CD14-positive monocyte (primary cell): ENCODE results near the gene TSSK2. TPM values are rescaled to one million over a fixed set of nuclear protein-coding genes. Genes with fewer than 3 reads are reported as not detected.

ENCODE experiments used
- DNase-seq, 3 donors: peaks; one replicate each; pipeline ENCODE4 v3.0.0-alpha.2; 2011 to 2022
- H2AFZ ChIP-seq: 2 replicates; pipeline ENCODE4 v1.6.0; 2012; ENCODE audit warnings: mild to moderate bottlenecking, low read depth, low read length, inconsistent platforms; ENCODE audit not compliant: insufficient read depth, poor library complexity, severe bottlenecking
- H3K27ac ChIP-seq, 2 donors: 1 replicate in 1 of 2; 2 replicates in 1 of 2; pipeline ENCODE4 v1.5.1; 2012 to 2013; ENCODE audit warnings: low read length in 2 of 2, control low read depth in 1 of 2, inconsistent platforms in 1 of 2, low read depth in 1 of 2, mild to moderate bottlenecking in 1 of 2
- H3K27me3 ChIP-seq, 2 donors: one replicate each; pipeline versions ENCODE4 v1.6.0 to v1.6.1; 2011 to 2013; ENCODE audit warnings: low read length in 2 of 2; ENCODE audit not compliant: control insufficient read depth in 2 of 2, insufficient read depth in 2 of 2
- H3K36me3 ChIP-seq, 2 donors: replicated peaks in 1 of 2; 1 replicate in 1 of 2; 2 replicates in 1 of 2; pipeline versions ENCODE4 v1.5.1 to v1.6.1; 2012 to 2013; ENCODE audit warnings: low read length in 2 of 2, control low read depth in 1 of 2, inconsistent platforms in 1 of 2, mild to moderate bottlenecking in 1 of 2; ENCODE audit not compliant: insufficient read depth in 2 of 2, control insufficient read depth in 1 of 2
- H3K4me1 ChIP-seq, 2 donors: 1 replicate in 1 of 2; 2 replicates in 1 of 2; pipeline versions ENCODE4 v1.5.1 to v1.6.1; 2012 to 2013; ENCODE audit warnings: low read length in 2 of 2, control low read depth in 1 of 2, inconsistent platforms in 1 of 2, mild to moderate bottlenecking in 1 of 2, moderate library complexity in 1 of 2; ENCODE audit not compliant: insufficient read depth in 2 of 2, control insufficient read depth in 1 of 2
- H3K4me2 ChIP-seq: replicated peaks from 2 replicates; pipeline ENCODE3; 2012; ENCODE audit warnings: low read length, moderate library complexity, mild to moderate bottlenecking; ENCODE audit not compliant: poor library complexity, severe bottlenecking; ENCODE audit errors: extremely low read depth
- H3K4me3 ChIP-seq, 3 experiments: fragments of 200-600 bp in 1 of 3; sonication (generic) in 1 of 3; replicated peaks in 1 of 3; 1 replicate in 2 of 3; 2 replicates in 1 of 3; pipeline ENCODE4 v1.5.1; 2011 to 2013; ENCODE audit warnings: low read length in 3 of 3, mild to moderate bottlenecking in 3 of 3, control low read depth in 2 of 3, low read depth in 2 of 3, inconsistent platforms in 1 of 3, moderate library complexity in 1 of 3
- H3K79me2 ChIP-seq: 2 replicates; pipeline ENCODE4 v1.6.0; 2012; ENCODE audit warnings: mild to moderate bottlenecking, control low read depth, inconsistent platforms, low read length, moderate library complexity; ENCODE audit not compliant: insufficient read depth
- H3K9ac ChIP-seq: 2 replicates; pipeline ENCODE4 v1.6.0; 2017; ENCODE audit warnings: low read length, mild to moderate bottlenecking; ENCODE audit not compliant: insufficient read depth, poor library complexity, severe bottlenecking
- H3K9me3 ChIP-seq, 2 donors: replicated peaks in 1 of 2; 1 replicate in 1 of 2; 2 replicates in 1 of 2; pipeline versions ENCODE4 v1.5.1 to v1.6.1; 2012 to 2013; ENCODE audit warnings: low read length in 2 of 2, control low read depth in 1 of 2; ENCODE audit not compliant: control insufficient read depth in 1 of 2, insufficient read depth in 1 of 2
- H4K20me1 ChIP-seq: 2 replicates; pipeline ENCODE4 v1.6.0; 2012; ENCODE audit warnings: mild to moderate bottlenecking, low read length, control low read depth, moderate library complexity; ENCODE audit not compliant: insufficient read depth
- H3K27ac Mint-ChIP-seq, 7 donors: one replicate each; pipeline ENCODE4 v1.8.0; 2020; ENCODE audit warnings: mild to moderate bottlenecking in 7 of 7, mixed read lengths in 7 of 7, moderate library complexity in 6 of 7, inconsistent platforms in 2 of 7
- H3K27me3 Mint-ChIP-seq, 3 donors: one replicate each; pipeline ENCODE4 v1.8.0; 2021 to 2022; ENCODE audit warnings: low read depth in 3 of 3, mild to moderate bottlenecking in 3 of 3, mixed read lengths in 3 of 3, moderate library complexity in 3 of 3, inconsistent platforms in 1 of 3
- H3K36me3 Mint-ChIP-seq, 2 donors: one replicate each; pipeline ENCODE4 v1.8.0; 2020; ENCODE audit warnings: mixed read lengths in 2 of 2, inconsistent platforms in 1 of 2, mild to moderate bottlenecking in 1 of 2
- H3K4me1 Mint-ChIP-seq: one replicate; pipeline ENCODE4 v1.8.0; 2020; ENCODE audit warnings: mild to moderate bottlenecking, mixed read lengths
- H3K4me3 Mint-ChIP-seq, 2 donors: one replicate each; pipeline ENCODE4 v1.8.0; 2020; ENCODE audit warnings: mild to moderate bottlenecking in 2 of 2, mixed read lengths in 2 of 2, moderate library complexity in 1 of 2
- H3K9me3 Mint-ChIP-seq, 7 donors: one replicate each; pipeline ENCODE4 v1.8.0; 2020 to 2022; ENCODE audit warnings: mixed read lengths in 7 of 7, mild to moderate bottlenecking in 6 of 7, moderate library complexity in 6 of 7, inconsistent platforms in 2 of 7
- CTCF ChIP-seq: fragments of 200-600 bp; IDR thresholded peaks from one replicate; pipeline ENCODE4 v1.8.0; 2022; ENCODE audit warnings: antibody characterized with exemption, mild to moderate bottlenecking
- WGBS: methylation state at CpG from one replicate; pipeline ENCODE4 v1.1.5; 2013; ENCODE audit warnings: missing lambda C conversion rate; ENCODE audit not compliant: insufficient coverage; 5-methylcytosine and 5-hydroxymethylcytosine counted together
- intact Hi-C, 2 donors: fragments of 100-400 bp; cut with micrococcal nuclease; formaldehyde crosslinking; loops; one replicate each; pipeline versions ENCODE4 v1.15.0 to v1.15.1; 2023
- polyA plus RNA-seq, 3 donors: library from polyadenylated mRNA; depleted of rRNA in 1 of 3; unstranded in 2 of 3; stranded (reverse) in 1 of 3; fragments of 300-500 nt in 2 of 3; fragments of >200 nt in 1 of 3; fragmentation: Illumina TruSeq in 2 of 3; gene quantifications; 1 replicate in 2 of 3; 2 replicates in 1 of 3; pipeline ENCODE4 v1.2.3, GENCODE V29; 2012 to 2021

TSSK2 gene
- polyA plus RNA-seq, 3 donors: 0.04 TPM; not detected in 2

- no peak for TF ChIP-seq CTCF
- Mint-ChIP-seq H3K4me3 (no peak overlapping the region), H3K36me3 (peaks cover 18 to 35% of the 10 kb centered on the region in 2 donors), H3K27me3 (peaks cover 0 to 2% (median 0%) of the 10 kb centered on the region in 3 donors), H3K9me3 (no peaks in the 10 kb centered on the region), H3K4me1 (peaks cover 74% of the 10 kb centered on the region), H3K27ac (peak overlapping the region; percentile 38 to 99 (median 80))
- H3K4me3 ChIP-seq: no peak overlapping the region
- H2AFZ ChIP-seq: no peak overlapping the region
- H3K79me2 ChIP-seq: peaks cover 73% of the 10 kb centered on the region
- WGBS: 100% methylated on average over 3 of the region's 14 CpGs
- peaks cover 2 to 24% of the 10 kb centered on the region in 2 donors for H3K36me3 ChIP-seq
- H3K9me3 ChIP-seq: no peaks in the 10 kb centered on the region
- intact Hi-C loops: loop anchor here (5.0 kb wide), 1 partner anchor 33 kb away; the partner anchor contains the start of gene DGCR2 (in 2 of the 2)
- peak overlapping the region in 1 of 2 donors; percentile 96 for H3K27ac ChIP-seq
- H3K27me3 ChIP-seq: no peaks in the 10 kb centered on the region
- H3K9ac ChIP-seq: no peak overlapping the region
- no peak overlapping the region for H3K4me2 ChIP-seq
- DNase-seq: no peak
- H4K20me1 ChIP-seq: peaks cover 5% of the 10 kb centered on the region
- H3K4me1 ChIP-seq: peaks cover 61 to 72% of the 10 kb centered on the region in 2 donors
Observed at GRCh38 chr22:19088866-19089595, 42.1 kb upstream of the TSSK2 start.

- Histone ChIP-seq H3K4me1 (peaks cover 55 to 65% of the 10 kb centered on the region in 2 donors), H3K79me2 (peaks cover 84% of the 10 kb centered on the region), H2AFZ (no peak overlapping the region), H3K4me3 (no peak overlapping the region), H3K9me3 (no peaks in the 10 kb centered on the region), H3K9ac (no peak overlapping the region), H3K36me3 (peaks cover 2 to 32% of the 10 kb centered on the region in 2 donors), H3K4me2 (no peak overlapping the region), H3K27me3 (no peaks in the 10 kb centered on the region), H4K20me1 (peaks cover 15% of the 10 kb centered on the region), H3K27ac (no peak overlapping the region)
- no peak for DNase-seq
- peaks cover 18 to 42% of the 10 kb centered on the region in 2 donors for H3K36me3 Mint-ChIP-seq
- WGBS: no CpG with 5 or more reads among the region's 2 CpGs
- H3K27ac Mint-ChIP-seq: peak overlapping the region in 1 of 7 donors; percentile 25
- peaks cover 67% of the 10 kb centered on the region for H3K4me1 Mint-ChIP-seq
- peaks cover 0 to 2% (median 0%) of the 10 kb centered on the region in 3 donors for H3K27me3 Mint-ChIP-seq
- intact Hi-C loops: no loop called here
- no peak overlapping the region for H3K4me3 Mint-ChIP-seq
- no peaks in the 10 kb centered on the region for H3K9me3 Mint-ChIP-seq
- TF ChIP-seq CTCF: no peak
Observed at GRCh38 chr22:19090183-19090582, 40.9 kb upstream of the TSSK2 start.
